Neural progenitor cell (in vitro differentiated cells): ENCODE measurements around the gene PARP3.

Experiments used
- EZH2 ChIP-seq: fragments of 200-600 bp; sonication (generic); IDR thresholded peaks from 2 replicates; pipeline ENCODE4 v1.6.1; 2017; ENCODE audit warnings: antibody characterized with exemption, mild to moderate bottlenecking, moderate library complexity
- TF ChIP-seq, protein P1 (sequence below): fragments of 200-600 bp; sonication (generic); IDR thresholded peaks from 2 replicates; pipeline ENCODE4 v1.5.1; 2017; ENCODE audit warnings: antibody characterized with exemption, mild to moderate bottlenecking

GRCh38 chr3:51897391-51897790, 44.8 kb upstream of the PARP3 start:
- TF ChIP-seq, protein P1, sequence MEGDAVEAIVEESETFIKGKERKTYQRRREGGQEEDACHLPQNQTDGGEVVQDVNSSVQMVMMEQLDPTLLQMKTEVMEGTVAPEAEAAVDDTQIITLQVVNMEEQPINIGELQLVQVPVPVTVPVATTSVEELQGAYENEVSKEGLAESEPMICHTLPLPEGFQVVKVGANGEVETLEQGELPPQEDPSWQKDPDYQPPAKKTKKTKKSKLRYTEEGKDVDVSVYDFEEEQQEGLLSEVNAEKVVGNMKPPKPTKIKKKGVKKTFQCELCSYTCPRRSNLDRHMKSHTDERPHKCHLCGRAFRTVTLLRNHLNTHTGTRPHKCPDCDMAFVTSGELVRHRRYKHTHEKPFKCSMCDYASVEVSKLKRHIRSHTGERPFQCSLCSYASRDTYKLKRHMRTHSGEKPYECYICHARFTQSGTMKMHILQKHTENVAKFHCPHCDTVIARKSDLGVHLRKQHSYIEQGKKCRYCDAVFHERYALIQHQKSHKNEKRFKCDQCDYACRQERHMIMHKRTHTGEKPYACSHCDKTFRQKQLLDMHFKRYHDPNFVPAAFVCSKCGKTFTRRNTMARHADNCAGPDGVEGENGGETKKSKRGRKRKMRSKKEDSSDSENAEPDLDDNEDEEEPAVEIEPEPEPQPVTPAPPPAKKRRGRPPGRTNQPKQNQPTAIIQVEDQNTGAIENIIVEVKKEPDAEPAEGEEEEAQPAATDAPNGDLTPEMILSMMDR, result no peak
- TF ChIP-seq EZH2, result no peak
